ENCODE data around the gene CD164L2. TPM values are rescaled to one million over a fixed set of nuclear protein-coding genes. Genes with fewer than 3 reads are reported as not detected.

Gene CD164L2
- total and polyA plus RNA-seq, 2 experiments from 2014 or later, result 2.0 to 2.8 TPM

DNA sequence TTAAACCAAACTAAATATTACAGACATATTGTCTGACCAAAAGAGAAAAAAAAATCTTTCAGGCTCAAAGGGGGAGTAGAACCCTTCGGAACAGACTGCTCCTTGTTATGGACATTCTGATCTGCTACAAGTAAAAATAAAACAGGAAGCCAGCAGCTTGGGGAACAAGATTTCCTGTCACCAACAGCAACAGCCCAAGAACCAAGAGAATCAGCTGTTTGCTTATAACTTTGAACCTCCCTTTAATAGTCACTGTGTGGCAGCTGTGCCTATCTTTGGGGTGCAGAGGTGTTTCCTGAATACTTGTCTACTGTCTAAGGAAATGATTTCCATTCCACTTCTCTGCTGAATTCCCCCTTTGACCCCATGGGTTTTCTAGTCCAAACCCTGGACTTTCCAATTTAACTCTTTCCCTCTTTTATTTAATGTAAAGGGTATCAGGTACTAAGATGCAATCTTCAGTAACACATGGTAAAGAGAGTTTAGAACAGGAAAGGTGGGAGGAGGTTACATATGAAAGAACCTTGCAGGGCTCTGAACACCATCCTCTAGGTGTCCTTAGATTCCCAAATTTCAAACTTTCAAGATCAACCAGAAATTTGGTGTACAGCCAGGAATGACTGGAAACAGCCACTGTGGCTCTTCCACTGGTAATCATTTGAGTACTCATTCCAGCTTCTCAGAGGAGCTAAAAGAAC, 47.9 kb upstream of the CD164L2 start:
- H3F3A ChIP-seq (replicated peaks; ENCODE audit: low read depth), result no peaks in the 10 kb centered on the region; the same call in 1 of the 2 replicates
- TF ChIP-seq, protein P1, sequence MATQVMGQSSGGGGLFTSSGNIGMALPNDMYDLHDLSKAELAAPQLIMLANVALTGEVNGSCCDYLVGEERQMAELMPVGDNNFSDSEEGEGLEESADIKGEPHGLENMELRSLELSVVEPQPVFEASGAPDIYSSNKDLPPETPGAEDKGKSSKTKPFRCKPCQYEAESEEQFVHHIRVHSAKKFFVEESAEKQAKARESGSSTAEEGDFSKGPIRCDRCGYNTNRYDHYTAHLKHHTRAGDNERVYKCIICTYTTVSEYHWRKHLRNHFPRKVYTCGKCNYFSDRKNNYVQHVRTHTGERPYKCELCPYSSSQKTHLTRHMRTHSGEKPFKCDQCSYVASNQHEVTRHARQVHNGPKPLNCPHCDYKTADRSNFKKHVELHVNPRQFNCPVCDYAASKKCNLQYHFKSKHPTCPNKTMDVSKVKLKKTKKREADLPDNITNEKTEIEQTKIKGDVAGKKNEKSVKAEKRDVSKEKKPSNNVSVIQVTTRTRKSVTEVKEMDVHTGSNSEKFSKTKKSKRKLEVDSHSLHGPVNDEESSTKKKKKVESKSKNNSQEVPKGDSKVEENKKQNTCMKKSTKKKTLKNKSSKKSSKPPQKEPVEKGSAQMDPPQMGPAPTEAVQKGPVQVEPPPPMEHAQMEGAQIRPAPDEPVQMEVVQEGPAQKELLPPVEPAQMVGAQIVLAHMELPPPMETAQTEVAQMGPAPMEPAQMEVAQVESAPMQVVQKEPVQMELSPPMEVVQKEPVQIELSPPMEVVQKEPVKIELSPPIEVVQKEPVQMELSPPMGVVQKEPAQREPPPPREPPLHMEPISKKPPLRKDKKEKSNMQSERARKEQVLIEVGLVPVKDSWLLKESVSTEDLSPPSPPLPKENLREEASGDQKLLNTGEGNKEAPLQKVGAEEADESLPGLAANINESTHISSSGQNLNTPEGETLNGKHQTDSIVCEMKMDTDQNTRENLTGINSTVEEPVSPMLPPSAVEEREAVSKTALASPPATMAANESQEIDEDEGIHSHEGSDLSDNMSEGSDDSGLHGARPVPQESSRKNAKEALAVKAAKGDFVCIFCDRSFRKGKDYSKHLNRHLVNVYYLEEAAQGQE (IDR thresholded peaks at IDR 0.05; ENCODE audit: unreplicated experiment), result no peak
- TF ChIP-seq NANOG (IDR thresholded peaks at IDR 0.05; ENCODE audit: borderline replicate concordance), result no peak
- TF ChIP-seq CREB1 (CRISPR knock-in tag; IDR thresholded peaks at IDR 0.05; ENCODE audit: low read depth), result no peak
- no peak for TF ChIP-seq EZH2phosphoT487 (IDR thresholded peaks at IDR 0.05; ENCODE audit: unreplicated experiment)
- no peak for TF ChIP-seq JUNB (IDR thresholded peaks at IDR 0.05; ENCODE audit: unreplicated experiment)
- no peak for TF ChIP-seq STAT1 (IDR thresholded peaks at IDR 0.05; ENCODE audit: unreplicated experiment)
- no peak for TF ChIP-seq EZH2 (IDR thresholded peaks at IDR 0.05; ENCODE audit: low read depth, unreplicated experiment)
- TF ChIP-seq, protein P2, sequence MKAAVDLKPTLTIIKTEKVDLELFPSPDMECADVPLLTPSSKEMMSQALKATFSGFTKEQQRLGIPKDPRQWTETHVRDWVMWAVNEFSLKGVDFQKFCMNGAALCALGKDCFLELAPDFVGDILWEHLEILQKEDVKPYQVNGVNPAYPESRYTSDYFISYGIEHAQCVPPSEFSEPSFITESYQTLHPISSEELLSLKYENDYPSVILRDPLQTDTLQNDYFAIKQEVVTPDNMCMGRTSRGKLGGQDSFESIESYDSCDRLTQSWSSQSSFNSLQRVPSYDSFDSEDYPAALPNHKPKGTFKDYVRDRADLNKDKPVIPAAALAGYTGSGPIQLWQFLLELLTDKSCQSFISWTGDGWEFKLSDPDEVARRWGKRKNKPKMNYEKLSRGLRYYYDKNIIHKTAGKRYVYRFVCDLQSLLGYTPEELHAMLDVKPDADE (IDR thresholded peaks at IDR 0.05), result no peak
- TF ChIP-seq, protein P3, sequence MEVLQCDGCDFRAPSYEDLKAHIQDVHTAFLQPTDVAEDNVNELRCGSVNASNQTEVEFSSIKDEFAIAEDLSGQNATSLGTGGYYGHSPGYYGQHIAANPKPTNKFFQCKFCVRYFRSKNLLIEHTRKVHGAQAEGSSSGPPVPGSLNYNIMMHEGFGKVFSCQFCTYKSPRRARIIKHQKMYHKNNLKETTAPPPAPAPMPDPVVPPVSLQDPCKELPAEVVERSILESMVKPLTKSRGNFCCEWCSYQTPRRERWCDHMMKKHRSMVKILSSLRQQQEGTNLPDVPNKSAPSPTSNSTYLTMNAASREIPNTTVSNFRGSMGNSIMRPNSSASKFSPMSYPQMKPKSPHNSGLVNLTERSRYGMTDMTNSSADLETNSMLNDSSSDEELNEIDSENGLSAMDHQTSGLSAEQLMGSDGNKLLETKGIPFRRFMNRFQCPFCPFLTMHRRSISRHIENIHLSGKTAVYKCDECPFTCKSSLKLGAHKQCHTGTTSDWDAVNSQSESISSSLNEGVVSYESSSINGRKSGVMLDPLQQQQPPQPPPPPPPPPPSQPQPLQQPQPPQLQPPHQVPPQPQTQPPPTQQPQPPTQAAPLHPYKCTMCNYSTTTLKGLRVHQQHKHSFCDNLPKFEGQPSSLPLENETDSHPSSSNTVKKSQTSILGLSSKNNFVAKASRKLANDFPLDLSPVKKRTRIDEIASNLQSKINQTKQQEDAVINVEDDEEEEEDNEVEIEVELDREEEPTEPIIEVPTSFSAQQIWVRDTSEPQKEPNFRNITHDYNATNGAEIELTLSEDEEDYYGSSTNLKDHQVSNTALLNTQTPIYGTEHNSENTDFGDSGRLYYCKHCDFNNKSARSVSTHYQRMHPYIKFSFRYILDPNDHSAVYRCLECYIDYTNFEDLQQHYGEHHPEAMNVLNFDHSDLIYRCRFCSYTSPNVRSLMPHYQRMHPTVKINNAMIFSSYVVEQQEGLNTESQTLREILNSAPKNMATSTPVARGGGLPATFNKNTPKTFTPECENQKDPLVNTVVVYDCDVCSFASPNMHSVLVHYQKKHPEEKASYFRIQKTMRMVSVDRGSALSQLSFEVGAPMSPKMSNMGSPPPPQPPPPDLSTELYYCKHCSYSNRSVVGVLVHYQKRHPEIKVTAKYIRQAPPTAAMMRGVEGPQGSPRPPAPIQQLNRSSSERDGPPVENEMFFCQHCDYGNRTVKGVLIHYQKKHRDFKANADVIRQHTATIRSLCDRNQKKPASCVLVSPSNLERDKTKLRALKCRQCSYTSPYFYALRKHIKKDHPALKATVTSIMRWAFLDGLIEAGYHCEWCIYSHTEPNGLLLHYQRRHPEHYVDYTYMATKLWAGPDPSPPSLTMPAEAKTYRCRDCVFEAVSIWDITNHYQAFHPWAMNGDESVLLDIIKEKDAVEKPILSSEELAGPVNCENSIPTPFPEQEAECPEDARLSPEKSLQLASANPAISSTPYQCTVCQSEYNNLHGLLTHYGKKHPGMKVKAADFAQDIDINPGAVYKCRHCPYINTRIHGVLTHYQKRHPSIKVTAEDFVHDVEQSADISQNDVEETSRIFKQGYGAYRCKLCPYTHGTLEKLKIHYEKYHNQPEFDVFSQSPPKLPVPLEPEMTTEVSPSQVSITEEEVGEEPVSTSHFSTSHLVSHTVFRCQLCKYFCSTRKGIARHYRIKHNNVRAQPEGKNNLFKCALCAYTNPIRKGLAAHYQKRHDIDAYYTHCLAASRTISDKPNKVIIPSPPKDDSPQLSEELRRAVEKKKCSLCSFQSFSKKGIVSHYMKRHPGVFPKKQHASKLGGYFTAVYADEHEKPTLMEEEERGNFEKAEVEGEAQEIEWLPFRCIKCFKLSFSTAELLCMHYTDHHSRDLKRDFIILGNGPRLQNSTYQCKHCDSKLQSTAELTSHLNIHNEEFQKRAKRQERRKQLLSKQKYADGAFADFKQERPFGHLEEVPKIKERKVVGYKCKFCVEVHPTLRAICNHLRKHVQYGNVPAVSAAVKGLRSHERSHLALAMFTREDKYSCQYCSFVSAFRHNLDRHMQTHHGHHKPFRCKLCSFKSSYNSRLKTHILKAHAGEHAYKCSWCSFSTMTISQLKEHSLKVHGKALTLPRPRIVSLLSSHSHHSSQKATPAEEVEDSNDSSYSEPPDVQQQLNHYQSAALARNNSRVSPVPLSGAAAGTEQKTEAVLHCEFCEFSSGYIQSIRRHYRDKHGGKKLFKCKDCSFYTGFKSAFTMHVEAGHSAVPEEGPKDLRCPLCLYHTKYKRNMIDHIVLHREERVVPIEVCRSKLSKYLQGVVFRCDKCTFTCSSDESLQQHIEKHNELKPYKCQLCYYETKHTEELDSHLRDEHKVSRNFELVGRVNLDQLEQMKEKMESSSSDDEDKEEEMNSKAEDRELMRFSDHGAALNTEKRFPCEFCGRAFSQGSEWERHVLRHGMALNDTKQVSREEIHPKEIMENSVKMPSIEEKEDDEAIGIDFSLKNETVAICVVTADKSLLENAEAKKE (CRISPR knock-in tag; IDR thresholded peaks at IDR 0.05), result no peak
- TF ChIP-seq ZNF331 (CRISPR knock-in tag; IDR thresholded peaks at IDR 0.05; ENCODE audit: low read depth), result no peak
- TF ChIP-seq, protein P4, sequence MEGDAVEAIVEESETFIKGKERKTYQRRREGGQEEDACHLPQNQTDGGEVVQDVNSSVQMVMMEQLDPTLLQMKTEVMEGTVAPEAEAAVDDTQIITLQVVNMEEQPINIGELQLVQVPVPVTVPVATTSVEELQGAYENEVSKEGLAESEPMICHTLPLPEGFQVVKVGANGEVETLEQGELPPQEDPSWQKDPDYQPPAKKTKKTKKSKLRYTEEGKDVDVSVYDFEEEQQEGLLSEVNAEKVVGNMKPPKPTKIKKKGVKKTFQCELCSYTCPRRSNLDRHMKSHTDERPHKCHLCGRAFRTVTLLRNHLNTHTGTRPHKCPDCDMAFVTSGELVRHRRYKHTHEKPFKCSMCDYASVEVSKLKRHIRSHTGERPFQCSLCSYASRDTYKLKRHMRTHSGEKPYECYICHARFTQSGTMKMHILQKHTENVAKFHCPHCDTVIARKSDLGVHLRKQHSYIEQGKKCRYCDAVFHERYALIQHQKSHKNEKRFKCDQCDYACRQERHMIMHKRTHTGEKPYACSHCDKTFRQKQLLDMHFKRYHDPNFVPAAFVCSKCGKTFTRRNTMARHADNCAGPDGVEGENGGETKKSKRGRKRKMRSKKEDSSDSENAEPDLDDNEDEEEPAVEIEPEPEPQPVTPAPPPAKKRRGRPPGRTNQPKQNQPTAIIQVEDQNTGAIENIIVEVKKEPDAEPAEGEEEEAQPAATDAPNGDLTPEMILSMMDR (conservative IDR thresholded peaks at IDR 0.05; ENCODE audit: low read depth in 2 of 2), result no peak
- TF ChIP-seq POLR2AphosphoS5 (IDR thresholded peaks at IDR 0.05; ENCODE audit: low read depth), result no peak
- no peak for TF ChIP-seq ZNF114 (CRISPR knock-in tag; IDR thresholded peaks at IDR 0.05)
- no peaks in the 10 kb centered on the region for H3K27me3 ChIP-seq (ENCODE audit: insufficient read depth)
- no peak overlapping the region for H2AFZ ChIP-seq
- peak overlapping the region; percentile 0 for H3K4me2 ChIP-seq
- H3K27ac ChIP-seq (ENCODE audit: low read depth), result peak overlapping the region; percentile 82
- H3K36me3 ChIP-seq (ENCODE audit: insufficient read depth), result 0 out of 2 replicates have a peak, but pooled peaks cover 3% of the 10 kb centered on the region
- no peaks in the 10 kb centered on the region for H4K20me1 ChIP-seq (replicated peaks; ENCODE audit: insufficient read depth)
- Mint-ChIP-seq H3K27ac (peak overlapping the region; percentile 98), H3K4me3 (no peak overlapping the region), H3K36me3 (ENCODE audit: low read depth) (peaks cover 20% of the 10 kb centered on the region), H3K9me3 (no peaks in the 10 kb centered on the region), H3K4me1 (peaks cover 57% of the 10 kb centered on the region), H3K27me3 (ENCODE audit: insufficient read depth, low read depth, poor library complexity) (peaks cover 3% of the 10 kb centered on the region)
- ATAC-seq, result no peak
- H3K79me2 ChIP-seq (replicated peaks; ENCODE audit: insufficient read depth), result peaks cover 52% of the 10 kb centered on the region
- H3K4me1 ChIP-seq (ENCODE audit: insufficient read depth), result peaks cover 42% of the 10 kb centered on the region
- 0 out of 2 replicates have a peak overlapping the region, but pooled peaks have one; percentile 5 for H3K4me3 ChIP-seq
- no peaks in the 10 kb centered on the region for H3K9me2 ChIP-seq (ENCODE audit: insufficient read depth)
- no peak for DNase-seq (ENCODE audit: low spot score)

Measured in GM23338 (cell line).